ENCODE results near the gene UBE2E1.

The UBE2E1 gene

GRCh38 chr3:23811919-23812318, 6.2 kb downstream of the UBE2E1 start:
- Histone ChIP-seq H3K9ac (ENCODE audit: low read length) (no peak overlapping the region), H3K27ac (ENCODE audit: low read depth, low read length) (no peak overlapping the region), H3K27me3 (ENCODE audit: control insufficient read depth, insufficient read depth, low read length) (no peaks in the 10 kb centered on the region), H3K36me3 (ENCODE audit: control insufficient read depth, insufficient read depth, low read length) (no peaks in the 10 kb centered on the region), H3K4me1 (ENCODE audit: control insufficient read depth, insufficient read depth, low read length) (peaks cover 9% of the 10 kb centered on the region), H3K4me3 (ENCODE audit: low read length) (no peak overlapping the region)

- H3K27ac ChIP-seq (ENCODE audit: low read depth, low read length), result no peak overlapping the region
- H3K9ac ChIP-seq (ENCODE audit: low read length), result no peak overlapping the region
- peaks cover 5% of the 10 kb centered on the region for H3K4me1 ChIP-seq (ENCODE audit: control insufficient read depth, insufficient read depth, low read length)
- no peaks in the 10 kb centered on the region for H3K36me3 ChIP-seq (ENCODE audit: control insufficient read depth, insufficient read depth, low read length)
- no peaks in the 10 kb centered on the region for H3K27me3 ChIP-seq (ENCODE audit: control insufficient read depth, insufficient read depth, low read length)
- no peak overlapping the region for H3K4me3 ChIP-seq (ENCODE audit: low read length)
Measured at GRCh38 chr3:23815879-23816278, 10.1 kb downstream of the UBE2E1 start.

DNA sequence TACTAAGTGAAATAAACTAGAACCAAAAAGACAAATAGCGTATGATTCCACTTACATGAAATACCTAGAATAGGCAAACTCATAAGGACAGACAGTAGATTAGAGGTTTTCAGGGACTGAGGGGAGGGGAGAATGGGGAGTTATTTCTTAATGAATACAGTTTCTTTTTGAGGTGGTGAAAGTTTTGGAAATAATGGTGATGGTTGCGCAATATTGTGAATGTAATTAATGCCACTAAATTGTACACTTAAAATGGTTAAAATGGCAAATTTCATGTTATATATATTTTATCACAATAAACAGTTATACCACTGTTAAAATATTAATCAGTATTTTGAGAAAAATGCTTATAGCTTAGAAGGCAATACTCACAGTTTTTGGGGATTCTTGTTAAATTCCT, 11.0 kb downstream of the UBE2E1 start:
- Histone ChIP-seq H3K9ac (ENCODE audit: low read length) (no peak overlapping the region), H3K27me3 (ENCODE audit: control insufficient read depth, insufficient read depth, low read length) (no peaks in the 10 kb centered on the region), H3K4me1 (ENCODE audit: control insufficient read depth, insufficient read depth, low read length) (peaks cover 2% of the 10 kb centered on the region), H3K27ac (ENCODE audit: low read depth, low read length) (no peak overlapping the region), H3K4me3 (ENCODE audit: low read length) (no peak overlapping the region), H3K36me3 (ENCODE audit: control insufficient read depth, insufficient read depth, low read length) (no peaks in the 10 kb centered on the region)

DNA sequence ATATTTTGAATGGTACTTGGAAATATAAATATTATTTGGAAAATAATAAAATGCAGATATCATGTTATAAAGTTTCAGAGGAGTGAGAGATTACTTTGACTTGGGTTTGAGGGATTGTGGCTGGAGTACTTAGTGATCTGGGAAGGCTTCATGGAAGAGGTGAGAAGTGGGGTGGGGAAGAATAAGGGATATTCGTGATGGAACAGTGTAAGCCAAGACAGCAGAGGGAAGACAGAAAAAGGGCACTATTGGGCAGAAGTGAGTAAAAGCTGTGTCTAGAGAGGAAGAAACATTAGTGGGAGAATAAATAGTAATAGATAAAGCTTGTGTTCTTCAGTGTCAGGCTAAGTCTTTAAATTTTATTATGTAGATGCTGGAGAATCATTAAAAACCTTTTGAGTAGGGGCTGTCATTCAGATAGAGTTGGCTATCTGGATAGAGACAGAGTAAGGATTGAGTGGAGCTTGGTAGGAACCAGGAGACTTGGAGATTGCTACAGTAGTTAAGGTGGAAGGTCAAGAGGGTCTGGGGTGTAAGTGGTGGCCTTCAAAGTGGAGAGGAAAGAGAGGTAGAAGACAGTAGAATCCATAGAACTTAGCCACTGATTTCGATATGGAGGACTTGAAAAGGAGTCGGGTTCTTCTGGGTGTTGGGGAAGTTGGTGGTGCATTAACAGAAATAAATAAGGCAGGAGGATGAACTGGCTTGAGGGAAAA, 11.9 kb downstream of the UBE2E1 start:
- Histone ChIP-seq H3K4me3 (ENCODE audit: low read length) (no peak overlapping the region), H3K36me3 (ENCODE audit: control insufficient read depth, insufficient read depth, low read length) (no peaks in the 10 kb centered on the region), H3K9ac (ENCODE audit: low read length) (no peak overlapping the region), H3K4me1 (ENCODE audit: control insufficient read depth, insufficient read depth, low read length) (peaks cover 2% of the 10 kb centered on the region), H3K27ac (ENCODE audit: low read depth, low read length) (no peak overlapping the region), H3K27me3 (ENCODE audit: control insufficient read depth, insufficient read depth, low read length) (no peaks in the 10 kb centered on the region)

DNA sequence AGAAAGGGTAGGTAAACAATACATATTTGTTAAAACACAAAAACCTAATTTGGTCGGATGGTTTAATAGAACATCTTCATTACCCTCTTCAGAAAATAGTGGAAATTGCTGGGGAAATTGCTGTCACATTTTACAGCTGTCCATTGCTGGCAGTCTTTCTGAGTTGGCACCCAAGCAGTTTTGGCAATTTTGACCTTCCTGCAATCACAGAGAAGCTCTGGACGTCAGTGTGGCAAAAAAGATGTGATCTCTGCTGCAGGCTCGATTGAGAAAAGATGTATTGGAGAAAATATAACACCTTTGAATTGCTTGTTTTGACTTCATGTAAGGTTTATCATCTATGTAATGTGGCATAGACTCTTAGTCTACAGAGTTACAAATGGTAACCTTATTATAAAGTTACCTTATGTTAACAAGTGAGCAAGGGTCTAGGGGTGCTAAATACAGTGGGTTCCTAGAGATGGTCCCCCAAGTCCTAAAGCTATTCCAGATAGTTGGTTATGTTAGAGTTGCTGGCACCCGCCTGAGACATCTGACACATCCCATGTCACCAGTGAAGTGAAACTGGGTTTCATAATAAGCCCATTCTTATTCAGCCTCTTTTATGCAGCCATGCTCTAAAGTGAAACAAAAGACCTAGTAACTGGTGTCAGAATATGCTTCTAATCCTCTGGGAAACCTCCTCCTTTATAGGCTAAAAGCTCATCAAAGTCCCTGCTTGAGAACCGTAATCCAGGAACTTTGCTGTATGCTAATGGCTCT, 14.0 kb downstream of the UBE2E1 start:
- no peak overlapping the region for H3K9ac ChIP-seq (ENCODE audit: low read length)
- H3K27me3 ChIP-seq (ENCODE audit: control insufficient read depth, insufficient read depth, low read length), result no peaks in the 10 kb centered on the region
- no peak overlapping the region for H3K27ac ChIP-seq (ENCODE audit: low read depth, low read length)
- H3K4me1 ChIP-seq (ENCODE audit: control insufficient read depth, insufficient read depth, low read length), result peaks cover 2% of the 10 kb centered on the region
- no peak overlapping the region for H3K4me3 ChIP-seq (ENCODE audit: low read length)
- no peaks in the 10 kb centered on the region for H3K36me3 ChIP-seq (ENCODE audit: control insufficient read depth, insufficient read depth, low read length)

DNA sequence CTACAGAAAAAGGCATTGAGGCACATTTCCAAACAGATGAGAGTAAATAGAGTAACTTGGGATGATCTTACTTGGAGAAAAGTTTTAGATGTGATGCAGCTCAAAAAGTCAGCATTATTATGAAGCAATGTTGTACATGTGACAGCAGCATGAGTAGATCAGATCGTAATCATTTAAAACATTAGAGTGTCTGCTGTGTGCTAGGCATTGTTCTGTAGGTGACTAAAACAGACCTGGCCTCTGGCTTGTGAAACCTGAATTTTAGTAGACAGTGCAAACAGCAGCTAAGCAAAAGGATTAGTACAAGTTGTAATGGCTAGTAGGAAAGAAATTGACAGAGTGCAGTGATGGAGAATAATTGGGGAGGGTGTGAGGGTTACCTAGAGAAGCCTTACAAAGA, 15.1 kb downstream of the UBE2E1 start:
- Histone ChIP-seq H3K4me1 (ENCODE audit: control insufficient read depth, insufficient read depth, low read length) (peaks cover 2% of the 10 kb centered on the region), H3K4me3 (ENCODE audit: low read length) (no peak overlapping the region), H3K27ac (ENCODE audit: low read depth, low read length) (no peak overlapping the region), H3K27me3 (ENCODE audit: control insufficient read depth, insufficient read depth, low read length) (no peaks in the 10 kb centered on the region), H3K9ac (ENCODE audit: low read length) (no peak overlapping the region), H3K36me3 (ENCODE audit: control insufficient read depth, insufficient read depth, low read length) (no peaks in the 10 kb centered on the region)

GRCh38 chr3:23821858-23822257, 16.1 kb downstream of the UBE2E1 start:
- Histone ChIP-seq H3K4me3 (ENCODE audit: low read length) (no peak overlapping the region), H3K9ac (ENCODE audit: low read length) (no peak overlapping the region), H3K27ac (ENCODE audit: low read depth, low read length) (no peak overlapping the region), H3K27me3 (ENCODE audit: control insufficient read depth, insufficient read depth, low read length) (no peaks in the 10 kb centered on the region), H3K4me1 (ENCODE audit: control insufficient read depth, insufficient read depth, low read length) (peaks cover 6% of the 10 kb centered on the region), H3K36me3 (ENCODE audit: control insufficient read depth, insufficient read depth, low read length) (no peaks in the 10 kb centered on the region)

- H3K9ac ChIP-seq (ENCODE audit: low read length), result no peak overlapping the region
- H3K27me3 ChIP-seq (ENCODE audit: control insufficient read depth, insufficient read depth, low read length), result no peaks in the 10 kb centered on the region
- no peak overlapping the region for H3K27ac ChIP-seq (ENCODE audit: low read depth, low read length)
- H3K36me3 ChIP-seq (ENCODE audit: control insufficient read depth, insufficient read depth, low read length), result no peaks in the 10 kb centered on the region
- H3K4me3 ChIP-seq (ENCODE audit: low read length), result no peak overlapping the region
- peaks cover 6% of the 10 kb centered on the region for H3K4me1 ChIP-seq (ENCODE audit: control insufficient read depth, insufficient read depth, low read length)
Measured at GRCh38 chr3:23822559-23822958, 16.8 kb downstream of the UBE2E1 start.

- Histone ChIP-seq H3K27me3 (ENCODE audit: control insufficient read depth, insufficient read depth, low read length) (no peaks in the 10 kb centered on the region), H3K27ac (ENCODE audit: low read depth, low read length) (no peak overlapping the region), H3K36me3 (ENCODE audit: control insufficient read depth, insufficient read depth, low read length) (no peaks in the 10 kb centered on the region), H3K9ac (ENCODE audit: low read length) (no peak overlapping the region), H3K4me3 (ENCODE audit: low read length) (no peak overlapping the region), H3K4me1 (ENCODE audit: control insufficient read depth, insufficient read depth, low read length) (peaks cover 6% of the 10 kb centered on the region)
Measured at GRCh38 chr3:23823620-23824019, 17.9 kb downstream of the UBE2E1 start.

GRCh38 chr3:23824699-23825444, 19.1 kb downstream of the UBE2E1 start:
- Histone ChIP-seq H3K27ac (ENCODE audit: low read depth, low read length) (no peak overlapping the region), H3K4me3 (ENCODE audit: low read length) (no peak overlapping the region), H3K36me3 (ENCODE audit: control insufficient read depth, insufficient read depth, low read length) (no peaks in the 10 kb centered on the region), H3K27me3 (ENCODE audit: control insufficient read depth, insufficient read depth, low read length) (no peaks in the 10 kb centered on the region), H3K9ac (ENCODE audit: low read length) (no peak overlapping the region), H3K4me1 (ENCODE audit: control insufficient read depth, insufficient read depth, low read length) (peaks cover 4% of the 10 kb centered on the region)

- H3K36me3 ChIP-seq (ENCODE audit: control insufficient read depth, insufficient read depth, low read length), result no peaks in the 10 kb centered on the region
- H3K27ac ChIP-seq (ENCODE audit: low read depth, low read length), result no peak overlapping the region
- H3K4me1 ChIP-seq (ENCODE audit: control insufficient read depth, insufficient read depth, low read length), result peaks cover 4% of the 10 kb centered on the region
- H3K27me3 ChIP-seq (ENCODE audit: control insufficient read depth, insufficient read depth, low read length), result no peaks in the 10 kb centered on the region
- no peak overlapping the region for H3K4me3 ChIP-seq (ENCODE audit: low read length)
- H3K9ac ChIP-seq (ENCODE audit: low read length), result no peak overlapping the region
Measured at GRCh38 chr3:23825802-23826201, 20.0 kb downstream of the UBE2E1 start.

DNA sequence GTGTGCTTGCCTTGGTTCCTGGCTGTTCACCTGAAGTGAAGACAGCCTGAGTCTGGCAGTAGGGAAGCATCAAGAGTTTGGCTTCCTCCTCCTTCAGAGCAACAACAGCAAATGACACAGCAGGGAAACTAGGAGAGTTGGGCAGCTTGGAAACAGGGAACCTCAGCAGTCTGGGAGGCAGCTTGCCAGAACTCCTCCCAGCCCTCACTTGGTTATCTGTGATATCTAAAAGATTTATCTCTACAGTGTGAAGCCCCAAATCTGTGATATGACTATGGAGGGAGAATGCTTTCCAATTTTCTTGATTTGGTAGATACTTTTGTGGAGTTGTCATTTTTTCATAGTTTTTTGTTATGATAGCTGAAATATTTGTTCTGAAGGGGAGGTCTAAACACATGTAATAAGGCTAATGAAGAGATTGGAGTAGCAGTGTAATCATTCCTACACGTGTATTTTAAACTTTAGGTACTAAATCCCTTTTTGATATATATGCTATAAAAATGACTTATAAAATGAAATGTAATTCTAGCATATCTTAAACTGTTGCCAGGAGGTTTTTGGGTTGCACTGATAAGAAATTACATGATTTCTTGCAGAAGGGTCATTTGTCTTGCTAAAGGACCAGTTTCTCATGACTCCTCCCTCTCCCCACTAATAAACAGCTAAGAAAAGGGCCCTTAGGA, 20.8 kb downstream of the UBE2E1 start:
- no peaks in the 10 kb centered on the region for H3K36me3 ChIP-seq (ENCODE audit: control insufficient read depth, insufficient read depth, low read length)
- H3K4me1 ChIP-seq (ENCODE audit: control insufficient read depth, insufficient read depth, low read length), result peaks cover 4% of the 10 kb centered on the region
- H3K9ac ChIP-seq (ENCODE audit: low read length), result no peak overlapping the region
- H3K27ac ChIP-seq (ENCODE audit: low read depth, low read length), result no peak overlapping the region
- no peak overlapping the region for H3K4me3 ChIP-seq (ENCODE audit: low read length)
- H3K27me3 ChIP-seq (ENCODE audit: control insufficient read depth, insufficient read depth, low read length), result no peaks in the 10 kb centered on the region

Measured in rectal smooth muscle tissue (tissue), 1 donor.